Thyroid gland (tissue), 4 donors: Measurements from ENCODE around the gene A2M. TPM values are rescaled to one million over a fixed set of nuclear protein-coding genes. Genes with fewer than 3 reads are reported as not detected.

ENCODE experiments used
- DNase-seq, 2 donors: peaks; one replicate each; pipeline ENCODE4 v3.0.0-alpha.2; 2019
- H3K27ac ChIP-seq, 3 donors: fragments of 200-600 bp; sonication (generic); 1 replicate in 2 of 3; 2 replicates in 1 of 3; pipeline ENCODE4 v1.5.1; 2016 to 2019; ENCODE audit warnings: mild to moderate bottlenecking in 1 of 3, moderate library complexity in 1 of 3
- H3K27me3 ChIP-seq: fragments of 200-600 bp; sonication (generic); one replicate; pipeline ENCODE4 v1.5.1; 2019
- H3K36me3 ChIP-seq, 2 donors: fragments of 200-600 bp; sonication (generic); one replicate each; pipeline ENCODE4 v1.5.1; 2016 to 2019
- H3K4me1 ChIP-seq, 2 donors: fragments of 200-600 bp; sonication (generic); one replicate each; pipeline ENCODE4 v1.5.1; 2017 to 2019
- H3K4me3 ChIP-seq, 3 donors: fragments of 200-600 bp; sonication (generic); replicated peaks in 1 of 3; 1 replicate in 2 of 3; 2 replicates in 1 of 3; pipeline ENCODE4 v1.5.1; 2016; ENCODE audit warnings: mild to moderate bottlenecking in 1 of 3
- H3K9me3 ChIP-seq: fragments of 200-600 bp; sonication (generic); one replicate; pipeline ENCODE4 v1.5.1; 2017
- CTCF ChIP-seq, 6 experiments: fragments of 200-600 bp in 3 of 6; fragments of 450-650 bp in 3 of 6; sonication (generic) in 3 of 6; IDR thresholded peaks; one replicate each; pipeline ENCODE4 v1.5.1; 2016 to 2019; ENCODE audit warnings: antibody characterized with exemption in 6 of 6, mild to moderate bottlenecking in 2 of 6, inconsistent platforms in 1 of 6, moderate library complexity in 1 of 6
- POLR2A ChIP-seq, 2 donors: fragments of 450-650 bp; IDR thresholded peaks; one replicate each; pipeline ENCODE4 v1.6.1; 2017; ENCODE audit warnings: antibody characterized with exemption in 2 of 2, mild to moderate bottlenecking in 2 of 2, moderate library complexity in 1 of 2
- WGBS, 2 donors: methylation state at CpG; one replicate each; pipeline ENCODE4 v1.1.5; 2017; 5-methylcytosine and 5-hydroxymethylcytosine counted together
- intact Hi-C: fragments of 100-400 bp; cut with DNase I; formaldehyde crosslinking; loops from one replicate; pipeline ENCODE4 v1.15.1; 2023
- total RNA-seq, 4 donors: library from RNA; depleted of rRNA; stranded (reverse); fragments of >200 nt; gene quantifications; one replicate each; pipeline ENCODE4 v1.2.3, GENCODE V29; 2016

The A2M gene
- total RNA-seq, 4 donors from 2014 or later: 124 to 345 (median 219) TPM

GRCh38 chr12:9109737-9110491 is 5.8 kb downstream of the A2M start:
- no peak overlapping the region for H3K4me3 ChIP-seq
- no peak for TF ChIP-seq CTCF (IDR thresholded peaks at IDR 0.05)
- TF ChIP-seq POLR2A (IDR thresholded peaks at IDR 0.05): no peak
- H3K36me3 ChIP-seq: peaks cover 4% of the 10 kb centered on the region in 2 donors
- intact Hi-C loops: no loop called here
- no peak for DNase-seq
- H3K4me1 ChIP-seq: no peaks in the 10 kb centered on the region
- no peaks in the 10 kb centered on the region for H3K9me3 ChIP-seq
- no peak overlapping the region for H3K27ac ChIP-seq
- no peaks in the 10 kb centered on the region for H3K27me3 ChIP-seq
- 87 to 92% methylated on average over 3 of the region's 3 CpGs for WGBS, 2 donors

- Histone ChIP-seq H3K4me1 (no peaks in the 10 kb centered on the region), H3K27ac (no peak overlapping the region), H3K27me3 (no peaks in the 10 kb centered on the region), H3K9me3 (no peaks in the 10 kb centered on the region), H3K36me3 (peaks cover 4 to 8% of the 10 kb centered on the region in 2 donors), H3K4me3 (no peak overlapping the region)
- intact Hi-C loops: no loop called here
- 75 to 80% methylated on average over 1 of the region's 1 CpG for WGBS, 2 donors
- DNase-seq: no peak
- TF ChIP-seq POLR2A (IDR thresholded peaks at IDR 0.05) (no peak), CTCF (IDR thresholded peaks at IDR 0.05) (no peak)
These were observed 6.6 kb downstream of the A2M start for GRCh38 chr12:9109213-9109522.

- TF ChIP-seq CTCF (IDR thresholded peaks at IDR 0.05): no peak
- TF ChIP-seq POLR2A (IDR thresholded peaks at IDR 0.05): no peak
- Histone ChIP-seq H3K27ac (no peak overlapping the region), H3K4me1 (no peaks in the 10 kb centered on the region), H3K9me3 (no peaks in the 10 kb centered on the region), H3K27me3 (no peaks in the 10 kb centered on the region), H3K4me3 (no peak overlapping the region), H3K36me3 (peaks cover 4 to 9% of the 10 kb centered on the region in 2 donors)
- no peak for DNase-seq
- intact Hi-C loops: no loop called here
- 73 to 81% methylated on average over 5 of the region's 5 CpGs for WGBS, 2 donors
These were observed 7.1 kb downstream of the A2M start for GRCh38 chr12:9108504-9109212.

GRCh38 chr12:9107542-9107873 is 8.2 kb downstream of the A2M start:
- WGBS, 2 donors: 88 to 92% methylated on average over 3 of the region's 3 CpGs
- Histone ChIP-seq H3K36me3 (peaks cover 4 to 9% of the 10 kb centered on the region in 2 donors), H3K27me3 (no peaks in the 10 kb centered on the region), H3K9me3 (no peaks in the 10 kb centered on the region), H3K4me1 (no peaks in the 10 kb centered on the region), H3K4me3 (no peak overlapping the region), H3K27ac (no peak overlapping the region)
- intact Hi-C loops: no loop called here
- no peak for DNase-seq
- TF ChIP-seq CTCF (IDR thresholded peaks at IDR 0.05) (no peak), POLR2A (IDR thresholded peaks at IDR 0.05) (no peak)
